Heart right ventricle (tissue), 16 donors: ENCODE measurements around the gene BOK. TPM values are rescaled to one million over a fixed set of nuclear protein-coding genes. Genes with fewer than 3 reads are reported as not detected.
A peak's percentile ranks its signal among the peaks of the same experiment; 100 is the strongest.

Experiments used
- ATAC-seq, 8 donors: fragments of 200-7000 bp; cut with Tn5 transposase; one replicate each; pipeline ENCODE4 v1.9.1; 2020; ENCODE audit warnings: mild to moderate bottlenecking in 8 of 8, moderate library complexity in 8 of 8, moderate number of reproducible peaks in 1 of 8
- DNase-seq, 2 donors: peaks; one replicate each; pipeline ENCODE4 v3.0.0-alpha.2; 2020
- H3K27ac ChIP-seq, 10 donors: fragments of 200-600 bp; sonication (generic) in 2 of 10; one replicate each; pipeline versions ENCODE4 v1.5.0 to v1.8.0; 2020 to 2022; ENCODE audit warnings: mild to moderate bottlenecking in 3 of 10
- H3K27me3 ChIP-seq, 7 donors: fragments of 200-600 bp; one replicate each; pipeline ENCODE4 v1.8.0; 2021 to 2022; ENCODE audit warnings: mild to moderate bottlenecking in 2 of 7
- H3K36me3 ChIP-seq, 9 donors: fragments of 200-600 bp; sonication (generic) in 1 of 9; one replicate each; pipeline versions ENCODE4 v1.5.0 to v1.8.0; 2020 to 2022; ENCODE audit warnings: mild to moderate bottlenecking in 2 of 9
- H3K4me1 ChIP-seq, 9 donors: fragments of 200-600 bp; sonication (generic) in 1 of 9; one replicate each; pipeline versions ENCODE4 v1.5.0 to v1.8.0; 2020 to 2022; ENCODE audit warnings: mild to moderate bottlenecking in 4 of 9
- H3K4me3 ChIP-seq, 10 donors: fragments of 200-600 bp; sonication (generic) in 2 of 10; one replicate each; pipeline versions ENCODE4 v1.5.0 to v1.8.0; 2020 to 2022; ENCODE audit warnings: mild to moderate bottlenecking in 7 of 10, moderate library complexity in 2 of 10
- H3K9me3 ChIP-seq, 11 donors: fragments of 200-600 bp in 10 of 11; sonication (generic) in 2 of 11; one replicate each; pipeline versions ENCODE4 v1.5.0 to v1.8.0; 2013 to 2022; ENCODE audit warnings: mild to moderate bottlenecking in 2 of 11, control low read depth in 1 of 11, moderate library complexity in 1 of 11
- CTCF ChIP-seq, 9 donors: fragments of 200-600 bp; sonication (generic) in 2 of 9; IDR thresholded peaks; one replicate each; pipeline versions ENCODE4 v1.5.0 to v1.8.0; 2021 to 2022; ENCODE audit warnings: antibody characterized with exemption in 9 of 9, mild to moderate bottlenecking in 5 of 9, moderate library complexity in 1 of 9
- WGBS, 2 donors: extraction: QIAGEN DNeasy Blood & Tissue Kit; methylation state at CpG; one replicate each; pipeline ENCODE4 v1.1.7; 2013; ENCODE audit warnings: inconsistent platforms in 1 of 2; 5-methylcytosine and 5-hydroxymethylcytosine counted together
- intact Hi-C, 10 donors: fragments of 100-400 bp; cut with DNase I; formaldehyde crosslinking; loops; one replicate each; pipeline versions ENCODE4 v1.11.1 to v1.14.2; 2022
- polyA plus RNA-seq, 2 donors: library from polyadenylated mRNA; stranded (reverse); fragments of 200-250 nt; gene quantifications; one replicate each; pipeline ENCODE4 v1.2.3, GENCODE V29; 2013
- total RNA-seq, 10 donors: library from RNA; stranded (reverse); fragmentation: NEBNext Ultra II Directional in 3 of 10; extraction: Animal tissue kit (Norgen Biotek cat#: 25700) in 3 of 10; gene quantifications; one replicate each; pipeline versions ENCODE4 v1.2.1 to v1.2.4, GENCODE V29; 2021 to 2023
- donor health status: Arrhythmogenic right ventricular cardiomyopathy.
- donor health status: ischemic (EF 13 %, LVEDD 7.1; RV severe dilation, severe dysfunction).
- donor health status: healthy with polysubstance abuse.
- donor health status: DM: no; HTN: yes; CAD: no.
- donor health status: DM: no; HTN: no; CAD: no.
- donor health status: ischemic (EF 25% LVEDD 6.9; RV normal size, moderate dysfunction).
- donor health status: ischemic (EF 25% LVEDD 5.7; RV mildly dilated, moderate dysfunction).
- donor health status: healthy.
- donor health status: DM: yes; HTN: yes; CAD: no.
- donor health status: Ischemic cardiomyopathy.
- donor health status: ischemic (EF 35%, LVEDD 5.7; RV mildly dilated, moderate dysfunction).
- donor health status: nonischemic (EF 11% LVEDD 7.7; RV severe dilation, severe dysfunction).
- donor health status: DM: yes; HTN: yes; CAD: no.
- donor health status: PGD.
- donor health status: ischemic (EF 29% LVEDD 5.4; RV normal size, mild dysfunction).
- donor health status: nonischemic (EF 23%, LVEDD 6.1; RV moderate dilation, normal function).

Gene BOK
- total and polyA plus RNA-seq, 12 donors, result 1.6 to 15.6 (median 3.3) TPM

- Histone ChIP-seq H3K27me3 (no peaks in the 10 kb centered on the region), H3K9me3 (no peaks in the 10 kb centered on the region), H3K36me3 (peaks cover 0 to 19% (median 0%) of the 10 kb centered on the region in 9 donors), H3K27ac (peak overlapping the region in 4 of 10 donors; percentile 69 to 79 (median 75)), H3K4me3 (no peak overlapping the region), H3K4me1 (peaks cover 3 to 42% (median 22%) of the 10 kb centered on the region in 9 donors)
- no peak for DNase-seq
- intact Hi-C loops, result loop anchor here in 4 of 10 donors (5.0 to 10.0 kb wide), 3 partner anchors 104 to 256 kb away; partner anchors contain the start of genes STK25 (in 4 of the 4) and FARP2 (in 1 of the 4)
- no peak for TF ChIP-seq CTCF (IDR thresholded peaks at IDR 0.05)
- WGBS, 2 donors, result 95% methylated on average over 13 of the region's 13 CpGs
- peak in 1 of 8 donors; percentile 14 for ATAC-seq
Observed at GRCh38 chr2:241611062-241611461, 52.5 kb downstream of the BOK start.

GRCh38 chr2:241612156-241613016 is 53.8 kb downstream of the BOK start:
- H3K27ac ChIP-seq, result peak overlapping the region in 5 of 10 donors; percentile 4 to 35 (median 22)
- H3K9me3 ChIP-seq, result no peaks in the 10 kb centered on the region
- DNase-seq (no peak), ATAC-seq (no peak)
- H3K4me3 ChIP-seq, result no peak overlapping the region
- WGBS, 2 donors, result 76 to 81% methylated on average over 20 of the region's 20 CpGs
- peaks cover 3 to 53% (median 34%) of the 10 kb centered on the region in 9 donors for H3K4me1 ChIP-seq
- intact Hi-C loops, result loop anchor here in 4 of 10 donors (5.0 to 10.0 kb wide), 3 partner anchors 105 to 258 kb away; partner anchors contain the start of genes STK25 (in 4 of the 4) and FARP2 (in 1 of the 4)
- H3K27me3 ChIP-seq, result no peaks in the 10 kb centered on the region
- peaks cover 0 to 9% (median 0%) of the 10 kb centered on the region in 9 donors for H3K36me3 ChIP-seq
- no peak for TF ChIP-seq CTCF (IDR thresholded peaks at IDR 0.05)

- 66 to 70% methylated on average over 15 of the region's 15 CpGs for WGBS, 2 donors
Observed at GRCh38 chr2:241613017-241613780, 54.7 kb downstream of the BOK start.

More at GRCh38 chr2:241613017-241613780, 54.7 kb downstream of the BOK start:
- TF ChIP-seq CTCF (IDR thresholded peaks at IDR 0.05), result no peak
- H3K36me3 ChIP-seq, result peaks cover 0 to 7% (median 0%) of the 10 kb centered on the region in 9 donors
- H3K27me3 ChIP-seq, result no peaks in the 10 kb centered on the region
- H3K4me3 ChIP-seq, result no peak overlapping the region
- H3K4me1 ChIP-seq, result peaks cover 3 to 61% (median 42%) of the 10 kb centered on the region in 9 donors
- no peak for ATAC-seq
- peak overlapping the region in 7 of 10 donors; percentile 4 to 53 (median 24) for H3K27ac ChIP-seq
- DNase-seq, result no peak
- H3K9me3 ChIP-seq, result no peaks in the 10 kb centered on the region
- intact Hi-C loops, result loop anchor here in 4 of 10 donors (5.0 to 10.0 kb wide), 3 partner anchors 106 to 258 kb away; partner anchors contain the start of genes STK25 (in 4 of the 4) and FARP2 (in 1 of the 4)
